GM18508 (cell line): ENCODE data around the gene PPP2CA.

ENCODE experiments used
- ATAC-seq: cut with Tn5 transposase; IDR thresholded peaks from one replicate; pipeline ENCODE4 v1.9.1; 2021; ENCODE audit warnings: moderate number of reproducible peaks; ENCODE audit not compliant: insufficient read depth, unreplicated experiment

Gene PPP2CA

GRCh38 chr5:134206627-134207160 lies 19.2 kb downstream of the PPP2CA start:
- ATAC-seq: no peak

- ATAC-seq: no peak
Measured at GRCh38 chr5:134204575-134204974, 21.3 kb downstream of the PPP2CA start.

- no peak for ATAC-seq
Measured at GRCh38 chr5:134203630-134204029, 22.2 kb downstream of the PPP2CA start.

DNA sequence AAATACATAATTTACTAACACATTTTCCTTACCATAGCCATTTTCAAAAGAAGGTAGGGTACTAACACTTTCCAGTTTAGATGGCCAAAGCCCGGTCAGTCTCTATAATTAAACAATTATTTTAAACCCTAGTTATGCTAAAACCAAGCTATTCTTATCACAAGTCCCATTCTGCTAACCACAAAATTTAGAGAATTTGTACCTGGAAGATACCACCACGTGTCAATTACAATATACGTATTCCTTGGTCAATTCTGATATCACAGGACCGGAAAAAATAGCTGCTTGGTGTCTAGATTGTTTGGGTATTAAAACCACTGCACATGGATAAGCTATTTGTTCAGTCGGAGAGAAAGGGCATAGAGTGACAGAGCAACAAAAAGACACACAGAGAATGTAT lies 30.2 kb downstream of the PPP2CA start:
- no peak for ATAC-seq

DNA sequence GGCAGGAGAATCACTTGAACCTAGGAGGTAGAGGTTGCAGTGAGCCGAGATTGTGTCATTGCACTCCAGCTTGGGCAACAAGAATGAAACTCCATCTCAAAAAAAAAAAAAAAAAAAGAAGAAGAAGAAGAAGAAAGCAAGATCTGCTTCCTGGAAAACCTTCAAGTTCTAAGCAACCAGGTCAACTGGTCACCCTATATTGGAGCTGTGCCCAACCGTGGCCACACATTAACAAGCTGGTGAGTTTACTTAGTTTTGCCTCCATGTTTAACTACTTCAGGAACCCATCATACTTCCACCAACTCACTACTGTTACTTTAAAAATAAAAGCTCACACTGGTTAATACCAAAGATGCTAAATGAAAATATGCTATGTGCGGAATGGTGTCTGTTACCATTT lies 36.8 kb downstream of the PPP2CA start:
- ATAC-seq: no peak

DNA sequence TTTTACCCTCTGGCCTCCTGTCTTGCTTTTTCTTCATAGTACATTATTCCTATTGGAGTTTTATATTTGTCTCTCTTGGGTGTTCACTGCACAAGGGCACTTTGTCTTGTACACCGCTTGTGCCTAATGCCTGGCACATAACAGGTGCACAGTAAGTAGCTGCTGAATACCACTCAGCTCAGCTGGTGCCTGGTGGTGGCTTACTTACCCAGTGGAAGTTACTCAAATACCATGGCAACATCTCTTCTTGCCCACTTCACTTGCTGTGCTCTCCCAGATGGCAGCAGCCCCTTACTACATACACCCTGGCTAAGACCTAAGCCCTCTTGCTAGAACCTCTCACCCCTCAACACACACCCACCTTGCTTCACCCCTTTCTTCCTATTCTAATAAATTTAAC lies 37.8 kb downstream of the PPP2CA start:
- no peak for ATAC-seq

DNA sequence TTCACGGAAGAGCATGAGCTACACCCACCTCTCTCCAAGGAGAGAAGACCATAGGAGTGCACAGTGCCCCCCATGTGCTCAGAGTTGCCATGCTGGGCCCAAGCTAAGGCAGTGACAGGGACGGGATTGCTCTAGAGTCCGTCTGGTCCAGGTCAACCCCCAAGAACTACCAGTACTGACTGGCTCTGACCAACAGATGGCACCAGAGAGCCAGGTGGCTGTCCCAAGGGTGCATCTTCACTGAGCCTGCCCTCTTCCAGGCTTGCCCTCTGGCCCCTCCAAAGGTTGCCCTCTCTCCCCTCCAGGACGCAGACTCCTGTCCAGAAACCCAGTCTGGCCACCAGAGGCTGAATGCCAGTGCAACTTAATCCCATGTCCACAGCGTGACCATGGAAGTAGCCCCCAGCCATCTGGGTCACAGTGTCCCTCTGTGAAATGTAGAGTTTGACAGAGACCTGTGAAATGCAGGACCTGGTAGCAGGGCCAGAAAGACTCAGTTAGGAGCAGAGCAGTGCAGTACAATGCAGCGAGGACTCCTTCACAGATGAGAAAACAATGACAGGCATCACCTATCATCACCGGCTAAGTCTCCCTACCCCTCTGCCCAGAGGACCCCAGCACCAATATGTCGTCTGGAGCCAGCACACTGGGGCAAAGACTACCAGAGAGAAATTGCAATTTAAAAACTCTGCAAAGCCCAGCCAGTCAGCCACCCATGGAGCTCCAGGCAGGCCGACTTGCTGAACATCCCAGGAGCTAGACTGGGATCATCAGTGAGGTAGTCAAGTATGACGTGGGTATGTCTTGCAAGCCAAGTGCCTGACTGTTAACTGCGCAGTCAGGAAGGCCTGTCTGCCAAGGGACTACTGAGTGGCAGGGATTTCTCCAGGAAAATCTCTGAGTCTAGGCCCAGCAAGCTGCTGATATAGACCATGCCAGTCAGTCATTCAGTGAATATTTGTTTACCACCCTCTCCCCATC lies 41.4 kb downstream of the PPP2CA start:
- ATAC-seq: no peak

DNA sequence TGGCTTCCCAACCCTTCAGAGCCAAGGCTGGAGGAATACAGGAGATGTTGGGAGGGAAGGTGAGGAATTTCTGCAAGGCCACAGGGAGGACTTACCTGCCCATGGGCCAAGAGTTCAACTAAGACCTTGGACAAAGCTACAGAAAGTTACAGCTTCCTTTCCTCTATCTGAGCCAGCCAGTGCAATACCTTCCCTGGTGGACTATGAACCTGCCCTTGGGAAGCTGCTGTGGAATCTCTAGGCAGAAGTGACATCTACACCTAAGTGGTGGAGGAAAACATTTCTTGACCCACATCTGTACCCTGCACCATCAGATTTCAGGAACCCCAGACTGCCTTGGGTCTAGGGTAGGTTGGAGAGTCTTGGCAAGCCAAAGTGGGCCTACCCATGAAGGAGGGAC lies 42.4 kb downstream of the PPP2CA start:
- ATAC-seq: no peak

DNA sequence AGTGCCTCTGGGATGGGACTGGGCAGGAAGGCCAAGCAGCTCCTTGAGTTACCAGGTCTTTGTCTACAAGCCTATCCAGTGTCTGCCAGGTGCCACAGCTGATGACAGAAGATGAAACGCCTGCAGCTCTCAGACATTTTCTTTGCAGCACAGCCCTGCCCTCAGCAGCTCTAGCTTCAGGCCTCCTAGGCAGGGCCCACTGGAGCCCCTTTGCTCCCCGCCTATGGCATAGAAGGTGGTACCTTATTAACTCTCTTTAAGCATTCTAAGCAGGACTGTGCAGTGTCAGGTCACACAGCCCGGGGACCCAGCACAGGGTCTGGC lies 47.8 kb downstream of the PPP2CA start:
- ATAC-seq: no peak

DNA sequence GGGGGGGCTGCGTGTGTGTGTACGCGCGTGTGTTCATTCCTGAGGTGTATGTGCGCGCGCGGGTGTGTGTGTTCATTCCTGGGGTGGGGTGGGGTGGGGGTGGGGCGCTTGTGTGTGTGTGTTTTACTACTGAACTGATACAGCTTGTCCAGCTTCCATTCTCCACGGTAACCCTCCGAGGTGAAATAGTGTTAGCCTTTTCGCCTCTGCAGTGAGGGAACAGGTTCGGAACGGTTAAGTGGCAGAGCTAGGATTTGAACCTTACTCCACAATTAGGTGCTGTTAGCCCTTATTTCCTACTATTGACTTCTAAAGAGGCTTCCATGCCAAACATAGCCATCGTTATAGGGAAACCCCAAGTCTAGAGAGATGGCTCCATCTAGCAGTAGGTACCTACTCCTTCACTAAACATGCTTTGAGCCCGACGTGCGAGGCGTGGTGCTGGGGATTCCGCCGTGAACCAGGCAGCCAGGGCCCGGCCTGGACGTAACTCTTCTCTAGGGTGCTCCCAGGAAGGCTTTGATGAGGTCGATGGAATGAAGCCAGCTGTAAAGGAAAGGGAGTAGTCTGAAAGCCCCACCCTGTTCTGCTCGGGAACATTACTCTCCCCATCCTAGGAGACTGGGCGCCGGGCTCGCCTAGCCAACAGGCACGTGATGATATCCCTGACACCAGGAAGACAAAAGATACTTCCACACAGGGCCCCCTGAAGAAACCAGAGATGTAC lies 48.3 kb downstream of the PPP2CA start:
- no peak for ATAC-seq

- no peak for ATAC-seq
Measured at GRCh38 chr5:134176511-134177368, 49.1 kb downstream of the PPP2CA start, which contains the start of gene SKP1. SKP1 (minus strand) TSS chr5:134176950; CDS start chr5:134174022, 2,928 bp downstream.

- no peak for ATAC-seq
Measured at GRCh38 chr5:134175921-134176510, 49.9 kb downstream of the PPP2CA start.

DNA sequence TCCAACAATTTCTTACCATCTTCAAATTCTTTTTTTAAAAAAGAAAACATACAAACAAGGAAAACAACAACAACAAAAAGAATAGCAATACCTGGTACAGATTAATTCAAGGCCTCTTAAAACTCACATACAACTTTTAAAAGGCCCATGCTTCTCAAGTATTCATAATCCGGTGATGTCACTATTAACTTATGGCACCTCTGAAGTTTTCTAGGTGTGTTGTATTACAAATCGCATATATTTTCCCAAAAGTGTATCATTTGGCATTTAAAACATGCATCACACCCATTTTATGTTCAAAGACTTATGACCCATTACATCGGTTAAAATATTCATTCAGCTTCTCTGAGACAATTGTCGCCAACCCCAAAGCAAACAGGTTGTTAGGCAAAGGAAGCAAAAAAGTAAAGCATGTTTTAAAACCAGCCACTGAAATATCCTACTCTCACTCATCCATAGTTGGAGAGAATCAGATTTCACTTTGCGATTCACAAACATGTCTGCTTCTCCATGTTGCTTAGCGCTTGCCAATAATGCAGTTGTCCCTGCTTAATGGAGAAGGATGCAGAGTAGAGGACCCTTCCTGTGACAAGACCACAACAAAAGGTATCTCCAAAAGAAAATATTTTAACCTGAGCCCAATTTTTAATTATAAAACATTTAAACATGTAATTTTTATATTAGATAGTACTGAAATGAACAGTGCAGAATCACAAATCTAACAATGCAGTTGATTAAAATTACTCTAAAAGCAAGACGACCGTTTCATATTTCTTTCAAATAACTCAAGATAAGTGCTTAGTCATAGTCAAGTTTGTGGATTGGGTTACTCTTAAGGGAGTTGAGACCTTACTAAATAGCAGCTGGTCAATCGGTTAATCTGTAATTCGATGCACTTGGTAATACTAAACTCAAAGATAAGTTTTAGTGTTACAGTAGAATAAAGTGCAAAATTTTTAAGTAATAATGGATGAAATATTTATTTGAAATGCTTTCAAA lies 50.7 kb downstream of the PPP2CA start:
- ATAC-seq: no peak

DNA sequence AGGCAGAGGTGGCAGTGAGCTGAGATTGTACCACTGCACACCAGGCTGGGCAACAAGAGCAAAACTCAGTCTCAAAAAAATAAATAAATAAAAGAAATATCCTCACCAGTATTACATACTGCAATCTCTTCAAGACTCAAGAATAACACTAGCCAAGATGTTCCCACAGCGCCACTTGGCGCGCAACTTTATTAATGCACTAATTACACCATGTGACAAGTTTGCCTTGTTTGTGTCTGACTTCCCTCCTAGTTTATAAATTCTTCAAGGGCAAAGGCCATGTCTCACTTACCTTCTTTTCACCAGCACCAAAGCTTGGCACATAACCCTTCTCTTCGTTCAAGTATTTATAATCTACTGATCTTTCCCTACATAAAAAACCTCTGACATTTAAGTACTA lies 53.9 kb downstream of the PPP2CA start:
- ATAC-seq: no peak

DNA sequence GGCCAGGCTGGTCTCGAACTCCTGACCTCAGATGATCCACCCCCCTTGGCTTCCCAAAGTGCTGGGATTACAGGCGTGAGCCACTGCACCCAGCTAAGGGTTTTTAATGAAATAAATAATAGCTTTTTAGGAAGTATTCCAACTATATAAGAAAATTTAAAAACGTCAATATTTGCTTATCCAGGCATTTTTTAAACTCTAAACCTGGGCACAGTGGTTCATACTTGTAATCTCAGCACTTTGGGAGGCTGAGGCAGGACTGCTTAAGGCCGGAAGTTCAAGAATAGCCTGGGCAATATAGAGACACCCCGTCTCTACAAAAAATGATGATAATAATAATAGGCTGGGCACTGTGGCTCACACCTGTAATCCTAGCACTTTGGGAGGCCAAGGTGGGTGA lies 63.3 kb downstream of the PPP2CA start:
- ATAC-seq: no peak

- no peak for ATAC-seq
Measured at GRCh38 chr5:134161513-134162395, 64.1 kb downstream of the PPP2CA start.

DNA sequence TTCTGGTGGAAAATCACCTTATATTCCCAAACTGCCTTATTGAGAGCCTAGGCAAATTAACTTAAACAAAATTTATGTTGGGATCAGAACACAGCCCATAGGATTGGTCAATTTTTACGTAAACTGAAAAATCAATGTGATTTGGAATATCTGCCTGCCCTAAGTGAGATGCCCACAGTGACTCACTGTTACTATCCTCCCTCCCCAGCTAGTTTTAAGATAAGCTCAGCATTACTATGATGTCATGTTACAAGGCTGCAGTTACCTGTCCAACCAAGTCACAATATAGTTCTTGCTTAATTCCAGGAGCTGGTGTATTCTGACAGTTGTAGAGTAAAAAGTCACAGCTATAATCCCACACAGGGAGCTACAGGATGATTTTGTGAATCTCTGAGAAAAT lies 72.2 kb downstream of the PPP2CA start:
- ATAC-seq: no peak

- ATAC-seq: no peak
Measured at GRCh38 chr5:134153241-134153640, 72.6 kb downstream of the PPP2CA start.
